GM03348 (cell line): ENCODE data around the gene BRINP3.
A peak's percentile ranks its signal among the peaks of the same experiment; 100 is the strongest.
"Not testable (repeated sequence)": the region's sequence is repeated elsewhere in the genome, so short reads cannot be mapped to it uniquely, and the experiment has no call there.

Experiments used
- DNase-seq: peaks from one replicate; pipeline ENCODE4 v3.0.0; 2012; ENCODE audit warnings: low spot score

Gene BRINP3

DNA sequence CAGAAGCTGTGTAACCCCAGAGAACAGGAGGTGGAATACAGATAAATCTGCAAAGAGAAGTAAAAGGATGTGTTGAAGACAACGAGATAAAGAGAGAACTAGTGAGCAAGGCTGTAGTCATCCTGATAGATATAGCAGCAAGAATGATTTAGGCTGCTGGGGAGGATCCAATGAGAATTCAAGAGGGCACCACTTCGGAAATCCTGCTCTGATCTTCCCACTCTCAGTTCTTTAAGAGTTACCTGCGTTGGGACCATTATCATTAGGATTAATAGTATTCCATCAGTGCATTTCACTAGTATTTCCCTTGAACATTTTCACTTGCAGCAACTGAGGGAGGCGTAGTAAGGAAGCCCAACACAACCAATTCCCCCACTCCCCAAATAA is at the start of gene BRINP3:
TSS of gene BRINP3 (minus strand) at position 103 of the 387 bp plus-strand sequence.
- no peak for DNase-seq

DNA sequence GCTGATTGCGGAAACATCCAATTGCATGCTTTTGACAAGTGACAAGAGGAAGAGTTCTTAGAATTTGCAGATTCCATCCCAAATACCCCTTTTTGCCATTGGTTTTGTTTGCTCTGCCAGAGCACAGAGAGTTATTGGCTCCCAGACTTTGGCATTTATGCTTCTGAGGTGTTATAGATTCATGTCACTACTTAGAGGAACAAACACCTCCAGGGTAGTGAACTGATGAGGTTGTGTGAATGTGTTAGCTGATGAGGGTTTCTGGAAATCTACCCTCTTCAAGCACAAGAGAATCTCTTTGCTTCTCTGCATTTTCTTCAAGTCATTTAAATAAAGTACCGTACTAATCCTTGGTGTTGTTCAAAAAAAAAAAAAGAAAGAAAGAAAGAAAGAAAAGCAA is 33.9 kb upstream of the BRINP3 start:
- DNase-seq = no peak

DNA sequence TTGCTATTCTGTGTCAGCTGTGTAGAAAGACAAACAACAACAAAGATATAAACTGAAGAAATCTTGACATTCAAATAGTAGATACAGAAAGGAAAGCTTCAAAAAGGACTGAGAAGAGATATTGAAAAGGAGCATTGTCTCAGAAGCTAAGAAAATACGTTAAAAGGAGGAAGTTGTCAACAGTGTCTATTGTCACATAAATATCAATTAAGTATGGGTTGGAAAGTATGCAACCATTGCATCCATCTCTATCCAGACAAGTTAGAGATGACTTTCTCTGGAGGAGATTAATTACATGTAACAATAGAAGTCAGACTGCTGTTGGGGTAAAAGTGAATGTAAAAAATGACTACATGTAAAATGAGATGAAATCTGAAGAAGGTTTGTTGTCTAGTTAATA is 29.7 kb upstream of the BRINP3 start:
- no peak for DNase-seq

DNA sequence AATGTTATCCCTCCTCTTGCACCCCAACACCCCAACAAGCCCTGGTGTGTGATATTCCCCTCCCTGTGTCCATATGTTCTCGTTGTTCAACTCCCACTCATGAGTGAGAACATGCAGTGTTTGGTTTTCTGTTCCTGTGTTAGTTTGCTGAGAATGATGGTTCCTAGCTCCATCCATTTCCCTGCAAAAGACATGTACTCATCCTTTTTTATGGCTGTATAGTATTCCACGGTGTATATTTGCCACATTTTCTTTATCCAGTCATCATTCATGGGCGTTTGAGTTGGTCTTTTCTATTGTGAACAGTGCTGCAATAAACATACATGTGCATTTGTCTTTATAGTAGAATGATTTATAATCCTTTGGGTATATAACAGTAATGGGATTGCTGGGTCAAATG is 26.9 kb upstream of the BRINP3 start:
- not testable (repeated sequence) for DNase-seq

DNA sequence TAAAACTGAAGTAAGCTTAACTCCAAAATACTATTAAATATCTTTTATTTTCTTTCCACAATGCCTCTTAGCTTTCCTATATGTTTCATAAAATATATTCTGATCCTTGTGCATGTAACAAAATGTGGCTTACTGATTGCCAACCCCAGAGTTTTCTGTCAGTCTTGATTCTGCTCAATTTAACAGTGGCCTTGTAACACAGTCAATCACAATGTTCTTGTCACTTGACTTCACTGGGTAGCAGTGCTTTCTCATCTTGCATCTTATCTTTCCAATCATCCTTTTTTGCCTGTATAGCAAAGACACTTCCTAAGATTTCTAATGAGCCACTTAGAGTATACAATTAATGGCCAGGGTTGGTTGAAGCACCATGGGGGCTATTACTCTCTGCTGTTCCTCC is 19.9 kb upstream of the BRINP3 start:
- no peak for DNase-seq

DNA sequence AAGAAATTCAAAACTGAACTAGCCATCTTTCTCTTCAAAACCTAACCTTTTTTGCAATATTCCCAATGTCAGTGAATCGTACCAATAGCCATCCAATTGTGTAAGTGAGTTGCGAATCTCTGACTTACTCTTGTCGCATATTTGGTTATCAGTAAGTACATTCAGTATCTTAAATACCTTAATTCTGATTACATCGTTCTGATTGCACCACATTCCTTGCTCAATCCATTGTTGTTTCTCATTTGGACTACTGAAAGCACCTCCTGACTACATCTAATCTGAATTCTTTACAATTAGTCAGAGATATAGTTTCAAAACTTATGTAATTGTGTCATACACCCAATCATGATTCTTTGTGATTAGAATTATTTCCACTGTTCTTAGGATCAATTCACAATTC is 16.8 kb upstream of the BRINP3 start:
- DNase-seq = no peak

DNA sequence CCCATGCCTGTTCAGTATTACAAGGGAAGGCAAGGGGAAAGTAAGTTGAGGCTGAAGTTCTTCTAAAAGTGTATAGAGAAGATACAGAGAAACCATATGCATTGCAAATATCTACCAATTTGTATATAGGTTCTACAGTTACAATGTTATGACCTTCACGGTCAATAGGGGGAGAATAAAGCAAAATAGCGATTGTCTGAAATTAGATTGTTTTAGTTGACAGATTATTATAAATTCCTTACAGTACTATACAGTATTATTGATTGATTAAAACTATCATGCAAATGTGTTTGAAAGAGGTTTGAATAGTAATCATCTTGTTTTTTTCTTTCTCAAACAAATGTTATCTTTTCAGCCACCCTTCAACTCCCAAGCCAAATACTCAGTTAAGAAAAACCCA is 13.7 kb upstream of the BRINP3 start:
- no peak for DNase-seq

DNA sequence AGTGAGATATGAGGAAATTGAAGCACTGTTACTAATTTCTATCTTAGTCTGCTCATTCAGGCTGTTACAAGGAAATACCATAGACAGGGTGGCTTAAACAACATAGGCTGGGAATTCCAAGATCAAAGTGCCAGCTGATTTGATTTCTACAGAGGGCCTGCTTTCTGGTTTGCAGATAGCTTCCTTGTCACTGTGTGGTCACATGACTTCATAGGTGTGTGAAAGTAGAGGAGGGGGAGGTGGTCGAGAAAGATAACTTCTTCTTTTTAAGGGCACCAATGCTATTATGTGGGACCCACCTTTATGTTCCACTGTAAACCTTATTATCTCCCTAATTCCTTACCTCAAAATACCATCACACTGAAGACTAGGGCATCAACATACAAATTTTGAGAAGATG is 6.4 kb upstream of the BRINP3 start:
- DNase-seq = no peak

DNA sequence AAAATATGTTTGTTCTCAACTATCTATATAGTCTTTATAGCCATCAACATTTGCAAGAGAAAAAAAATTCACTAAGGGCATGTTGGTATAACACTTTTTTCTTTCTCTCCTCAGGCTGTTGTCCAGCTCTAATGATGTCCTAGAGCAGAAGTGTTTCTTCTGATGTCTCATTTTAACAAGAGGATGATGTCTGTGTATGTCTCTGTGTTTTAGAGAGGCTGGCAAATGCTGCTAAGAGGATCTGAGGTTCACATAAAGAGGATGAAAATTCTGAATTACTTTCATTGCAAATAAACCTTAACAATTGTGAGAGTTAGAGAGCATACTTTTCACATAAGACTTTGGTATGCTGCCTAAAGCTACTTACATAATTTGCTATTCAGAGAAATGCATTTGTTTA is 2.6 kb upstream of the BRINP3 start:
- DNase-seq = no peak

DNA sequence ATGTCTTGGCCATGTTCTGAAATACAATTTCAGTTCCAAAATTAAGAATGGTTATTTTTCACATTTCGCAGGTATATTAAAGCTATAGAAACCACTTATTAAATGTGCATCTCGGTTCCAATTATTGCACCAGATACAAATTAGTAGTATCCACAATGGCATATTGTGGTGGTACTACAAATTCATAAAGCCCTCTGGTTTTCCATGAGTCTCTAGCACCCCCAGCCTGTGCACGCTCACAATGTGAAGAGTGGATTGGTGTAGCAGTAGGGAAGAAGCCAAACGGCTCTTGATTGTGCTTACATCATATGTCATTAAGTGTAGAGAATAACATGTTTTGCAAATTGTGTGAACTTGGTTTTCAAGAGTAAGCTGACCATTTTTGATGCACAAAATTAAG is 1.9 kb upstream of the BRINP3 start:
- DNase-seq = no peak

DNA sequence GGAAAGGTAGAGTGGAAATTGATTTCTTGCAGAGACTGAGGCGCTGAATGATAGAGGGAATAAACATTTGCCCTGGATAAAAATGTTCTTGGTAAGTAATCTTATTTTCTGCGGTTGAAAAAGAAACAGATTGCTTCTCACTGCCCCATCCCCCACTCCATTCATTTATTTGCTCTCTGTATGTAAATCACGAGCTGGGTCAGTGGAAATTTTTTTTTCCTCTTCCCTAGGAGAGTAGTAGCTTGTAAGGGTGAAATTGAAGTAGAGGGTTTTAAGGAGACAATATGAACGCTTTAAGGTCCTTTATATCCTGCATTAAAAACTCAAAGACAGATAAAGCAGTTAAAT is 1.4 kb upstream of the BRINP3 start:
- no peak for DNase-seq

DNA sequence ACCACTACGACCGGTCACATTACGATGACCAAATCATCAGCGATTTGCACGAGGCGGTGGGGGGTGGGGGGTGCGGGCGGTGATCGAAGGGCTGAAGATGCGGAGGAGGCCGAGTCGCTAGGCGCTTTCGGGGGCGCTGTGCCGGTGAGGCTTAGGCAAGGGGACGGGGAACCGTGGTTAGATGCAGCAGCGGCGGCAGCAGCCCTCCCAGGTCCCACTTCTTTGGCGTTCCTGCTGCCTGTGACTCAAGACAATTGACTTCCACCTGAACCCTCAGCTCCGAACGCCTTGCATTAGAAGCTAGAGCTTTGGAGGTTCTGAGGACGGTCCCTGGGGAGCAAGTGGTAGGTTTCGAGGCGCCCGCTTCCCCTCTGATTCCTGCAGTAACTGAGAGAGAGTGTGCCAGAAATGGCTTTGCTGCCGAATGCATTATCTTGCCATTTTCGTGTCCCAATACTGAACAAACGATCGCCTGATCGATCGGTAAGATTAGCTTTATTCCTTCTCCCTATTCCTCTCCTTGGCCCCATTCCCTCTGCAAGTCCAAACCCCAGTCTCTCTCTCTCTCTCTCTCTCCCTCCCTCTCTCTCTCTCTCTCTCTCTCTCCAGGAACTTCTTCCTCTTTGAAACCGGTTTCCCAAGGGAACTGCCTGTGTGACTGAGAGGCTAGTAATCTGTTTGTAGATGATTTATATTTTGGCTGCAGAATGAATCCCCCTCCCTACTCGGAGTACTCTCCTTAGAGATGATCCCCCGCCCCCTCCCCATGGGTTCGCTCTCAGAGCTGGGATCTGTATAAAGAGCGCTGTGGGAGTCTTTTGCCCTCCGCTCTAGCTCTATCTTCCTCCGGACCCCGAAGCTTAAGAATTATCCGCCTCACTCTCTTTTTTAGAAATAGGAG is 735 bp upstream of the BRINP3 start:
- DNase-seq = peak; percentile 6

DNA sequence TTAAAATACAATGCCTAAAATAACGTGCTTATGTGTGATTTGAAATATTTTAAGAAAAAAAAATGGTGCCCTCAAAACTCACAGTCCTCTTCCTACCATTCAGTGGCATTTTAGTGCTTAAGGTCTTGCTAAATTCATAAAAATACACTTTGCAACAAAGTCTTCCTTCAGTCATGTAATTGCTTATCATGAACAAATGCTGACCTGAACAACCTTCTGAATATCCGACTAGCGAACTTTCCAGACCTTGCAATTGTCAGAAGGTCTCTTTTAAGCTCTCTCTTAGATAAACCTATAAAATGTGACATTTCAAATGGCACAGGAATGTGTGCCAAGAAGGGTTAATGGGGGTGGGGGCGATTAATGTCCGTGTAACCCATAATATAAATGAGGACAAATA is 858 bp downstream of the BRINP3 start:
- DNase-seq = no peak

DNA sequence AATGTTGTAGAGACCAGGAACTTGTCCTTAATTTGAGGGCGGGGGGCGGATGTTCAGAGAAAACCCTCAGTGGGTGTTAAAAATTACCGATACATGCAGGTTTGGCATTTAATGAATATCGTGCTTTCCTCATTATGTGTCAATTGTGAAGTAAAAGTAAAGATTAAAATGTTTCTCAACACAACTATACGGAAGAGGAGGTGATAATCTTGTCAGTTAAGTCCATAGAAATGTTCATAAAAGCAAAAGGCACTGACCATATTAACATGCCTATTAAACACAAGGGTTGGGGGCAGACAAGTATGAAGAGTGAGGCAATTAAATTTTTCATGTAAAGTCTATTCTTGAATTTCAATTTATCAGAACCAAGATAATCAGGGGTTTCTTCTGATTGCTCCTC is 1.3 kb downstream of the BRINP3 start:
- DNase-seq = no peak

DNA sequence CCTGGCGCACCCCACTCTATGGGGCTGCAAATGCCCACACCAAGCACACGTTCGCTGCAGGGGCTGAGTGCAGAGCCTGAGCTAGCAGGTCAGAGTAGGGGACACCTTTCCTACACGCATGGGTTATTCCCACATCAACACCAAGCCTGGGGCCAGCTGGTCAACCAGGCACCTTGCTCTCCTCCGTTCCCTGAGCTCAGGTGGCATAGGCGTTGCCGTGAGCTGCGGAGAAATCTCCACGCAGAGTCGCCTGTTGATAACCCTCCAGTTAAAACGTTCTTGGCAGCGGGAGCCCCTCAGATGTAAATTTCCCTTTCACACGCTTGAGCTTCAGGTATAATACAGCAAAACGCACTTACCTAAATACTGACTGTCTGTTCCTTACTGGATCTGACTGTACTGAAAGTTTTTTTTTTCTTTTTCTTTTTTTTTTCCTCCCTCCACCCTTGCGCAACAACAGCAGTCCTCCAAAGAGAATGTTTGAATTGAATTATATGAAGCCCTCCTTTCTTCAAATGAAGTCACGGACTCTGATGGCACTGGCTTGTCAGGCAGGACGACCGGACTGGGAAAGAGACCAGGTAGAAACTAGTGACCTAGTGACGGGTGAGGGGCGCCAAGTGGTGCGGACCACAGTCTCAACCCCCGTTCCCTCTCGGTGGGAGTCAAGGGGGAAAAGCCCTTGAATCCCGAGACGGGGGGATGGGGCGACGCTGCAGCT is 2.1 kb downstream of the BRINP3 start:
- no peak for DNase-seq

DNA sequence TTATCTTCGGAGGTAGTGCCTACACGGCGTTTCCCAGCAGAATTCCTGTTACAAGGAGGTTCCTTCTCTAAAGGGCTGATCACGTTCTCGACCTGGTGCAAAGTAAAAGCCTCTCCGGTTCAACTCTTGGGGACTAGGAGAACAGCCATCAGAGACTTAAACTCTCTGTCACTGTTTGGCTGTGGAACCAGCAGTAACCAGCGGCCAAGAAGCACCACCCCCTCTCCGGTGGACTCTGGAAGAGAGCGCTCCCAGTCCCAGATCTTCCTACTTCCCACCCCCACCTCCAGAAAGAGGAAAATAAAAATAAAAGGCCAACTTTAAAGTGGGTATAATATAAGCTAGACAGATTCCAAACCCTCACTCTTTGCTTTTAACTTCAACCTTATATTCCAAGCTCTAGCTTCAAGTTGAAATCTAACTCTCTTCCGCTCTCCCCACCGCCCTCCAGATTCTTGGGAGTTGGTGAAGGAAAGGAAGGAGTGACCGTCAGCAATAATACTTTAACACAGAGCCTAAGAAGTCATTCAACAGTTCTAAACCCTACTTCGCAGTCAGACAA is 2.9 kb downstream of the BRINP3 start:
- no peak for DNase-seq

DNA sequence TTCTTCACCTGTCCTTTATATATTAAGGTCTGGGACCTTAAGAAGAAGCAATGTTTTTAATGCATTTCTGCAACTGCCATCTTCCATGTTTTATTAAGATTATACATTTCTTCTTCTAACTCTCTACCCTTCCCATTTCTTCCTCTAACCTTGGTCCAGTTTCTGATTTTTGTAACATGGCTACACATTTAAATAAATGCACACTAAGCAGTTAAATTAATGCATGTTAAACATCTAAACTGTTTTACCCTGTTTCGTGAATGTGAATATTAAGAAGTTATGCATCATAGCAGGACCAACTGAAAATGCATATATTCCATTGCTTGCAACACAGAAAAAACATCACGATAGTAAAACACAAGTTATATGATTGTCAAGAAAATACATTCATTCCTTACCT is 3.7 kb downstream of the BRINP3 start:
- no peak for DNase-seq

DNA sequence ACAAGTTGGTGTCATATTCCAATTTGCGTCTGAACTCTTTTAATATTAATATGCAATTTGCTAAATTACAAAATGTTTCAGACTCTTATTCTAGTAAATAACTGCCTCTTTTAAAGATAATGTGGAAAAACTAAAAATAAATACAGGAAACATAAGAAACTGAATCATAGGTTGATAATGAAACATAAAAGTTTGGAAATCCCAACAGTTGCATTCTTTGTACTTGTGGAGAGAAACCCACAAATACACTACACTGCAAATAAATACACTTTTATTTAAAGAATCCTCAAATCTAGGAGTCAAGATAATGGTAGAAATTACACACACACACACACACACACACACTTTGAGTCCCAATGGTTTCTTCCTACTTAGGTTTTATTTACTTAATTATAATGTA is 5.2 kb downstream of the BRINP3 start:
- no peak for DNase-seq

DNA sequence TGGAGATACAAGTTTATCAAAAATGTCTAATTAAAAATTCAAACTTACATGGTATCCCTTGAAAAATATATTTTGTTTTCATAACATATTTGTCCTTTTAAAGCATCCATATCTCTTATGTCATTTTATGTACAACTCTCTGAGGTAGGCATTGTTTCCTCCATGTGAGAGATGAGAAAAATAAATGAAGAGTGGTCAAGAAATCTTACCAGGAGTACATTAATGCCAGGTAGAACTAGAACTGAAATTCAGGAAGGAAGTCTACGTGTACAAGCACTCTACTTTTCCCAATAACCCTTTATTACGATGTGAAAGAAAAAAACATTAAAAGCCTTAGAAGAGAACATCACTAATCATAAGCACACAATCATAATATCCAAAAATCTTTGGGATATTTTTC is 5.6 kb downstream of the BRINP3 start:
- DNase-seq = no peak

DNA sequence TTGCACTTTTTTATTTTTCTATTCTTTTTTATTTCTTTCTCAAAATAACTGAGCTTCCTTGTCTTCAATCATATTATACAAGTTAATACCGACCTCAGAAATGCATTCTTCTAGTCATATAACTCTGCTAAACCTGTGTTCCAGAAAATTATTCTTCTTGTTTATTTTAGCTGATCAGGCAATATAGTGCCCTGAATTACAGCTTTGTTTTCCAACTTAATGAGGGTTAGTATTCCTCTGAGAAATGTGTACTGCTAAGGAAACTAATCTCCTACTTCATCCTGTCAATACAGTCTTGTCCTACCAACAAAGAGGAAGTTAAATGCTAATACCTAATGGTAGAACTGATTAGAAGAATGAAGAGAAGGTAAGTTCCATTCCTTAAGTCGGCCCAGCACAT is 13.0 kb downstream of the BRINP3 start:
- no peak for DNase-seq

DNA sequence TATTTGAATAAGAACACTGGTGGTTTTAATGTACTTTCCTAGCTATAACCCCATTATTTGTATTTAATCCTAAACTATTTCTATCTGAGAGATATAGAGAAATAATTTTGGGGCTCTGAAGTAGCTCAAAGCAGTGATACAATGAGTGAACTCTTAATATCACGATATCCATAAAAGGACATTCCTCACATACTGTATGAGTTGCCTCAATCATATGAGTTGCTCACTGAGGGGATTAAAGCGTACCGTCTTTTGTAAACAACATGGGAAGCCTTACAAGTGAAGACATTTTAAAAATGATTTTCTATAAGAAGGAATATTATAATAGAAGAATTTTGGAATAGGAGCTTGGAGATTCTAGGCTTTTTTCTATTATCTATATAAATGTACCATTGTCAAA is 21.5 kb downstream of the BRINP3 start:
- no peak for DNase-seq

DNA sequence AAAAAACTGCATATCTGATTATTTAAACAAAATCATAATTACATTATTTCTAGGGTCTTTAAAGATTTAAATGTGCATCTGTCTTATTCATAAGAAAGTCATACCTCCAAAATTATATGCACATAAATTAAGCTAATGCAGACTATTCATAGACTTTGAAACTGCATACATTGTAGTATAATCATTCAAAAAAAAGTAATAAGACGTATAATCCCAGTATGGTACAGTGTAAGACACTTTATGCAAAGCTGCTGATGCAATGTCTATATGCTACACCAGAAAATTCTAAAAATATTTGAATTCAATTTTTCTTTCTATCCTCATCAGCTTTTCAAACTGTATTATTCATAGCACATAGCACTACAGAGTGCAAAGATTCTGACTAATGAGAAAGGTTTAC is 22.0 kb downstream of the BRINP3 start:
- DNase-seq = no peak

DNA sequence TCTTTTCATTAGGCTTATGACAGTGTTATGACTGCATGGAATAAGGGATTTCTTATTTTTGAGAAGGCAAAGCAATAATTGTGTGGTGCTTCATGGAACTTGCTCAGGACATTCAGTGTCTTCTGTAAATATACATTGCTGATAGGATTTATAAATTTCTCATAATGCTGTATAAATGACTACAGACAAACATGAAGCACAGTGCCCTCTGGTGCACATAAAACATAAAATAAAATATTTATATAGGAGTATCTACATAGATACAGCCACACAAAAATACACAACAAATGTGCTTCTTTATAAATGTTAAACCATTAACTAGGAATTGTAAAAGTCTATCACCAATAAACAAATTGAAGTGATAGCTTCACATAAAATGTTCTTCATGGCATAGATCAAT is 24.1 kb downstream of the BRINP3 start:
- no peak for DNase-seq
